Measurements from ENCODE around the gene RNF213.
"Not testable (repeated sequence)": the region's sequence is repeated elsewhere in the genome, so short reads cannot be mapped to it uniquely, and the experiment has no call there.

Gene RNF213

DNA sequence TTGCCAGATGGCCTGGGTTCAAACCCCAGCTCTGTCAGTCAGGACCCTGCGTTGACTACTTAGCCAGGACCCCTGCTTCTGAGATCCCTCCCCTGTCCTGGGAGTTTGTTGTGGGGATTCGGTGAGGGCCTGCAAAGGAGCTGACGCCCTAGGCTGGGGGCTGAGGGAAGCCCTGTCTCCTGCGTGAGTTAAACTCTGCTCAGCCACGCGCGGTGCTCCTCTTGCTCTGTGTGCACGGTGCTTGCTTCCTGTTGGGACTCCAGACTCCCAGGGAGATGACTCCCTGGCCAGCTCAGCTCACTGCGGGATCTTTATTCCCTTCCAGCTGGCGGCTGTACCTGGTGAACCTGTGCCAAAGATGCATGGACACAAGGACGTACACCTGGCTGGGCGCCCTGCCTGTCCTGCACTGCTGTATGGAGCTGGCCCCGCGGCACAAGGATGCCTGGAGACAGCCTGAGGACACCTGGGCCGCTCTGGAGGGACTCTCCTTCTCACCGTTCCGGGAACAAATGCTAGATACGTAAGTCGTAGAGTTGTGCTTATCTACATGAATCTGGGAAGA lies 37.4 kb downstream of the RNF213 start:
- DNase-seq = no peak

DNA sequence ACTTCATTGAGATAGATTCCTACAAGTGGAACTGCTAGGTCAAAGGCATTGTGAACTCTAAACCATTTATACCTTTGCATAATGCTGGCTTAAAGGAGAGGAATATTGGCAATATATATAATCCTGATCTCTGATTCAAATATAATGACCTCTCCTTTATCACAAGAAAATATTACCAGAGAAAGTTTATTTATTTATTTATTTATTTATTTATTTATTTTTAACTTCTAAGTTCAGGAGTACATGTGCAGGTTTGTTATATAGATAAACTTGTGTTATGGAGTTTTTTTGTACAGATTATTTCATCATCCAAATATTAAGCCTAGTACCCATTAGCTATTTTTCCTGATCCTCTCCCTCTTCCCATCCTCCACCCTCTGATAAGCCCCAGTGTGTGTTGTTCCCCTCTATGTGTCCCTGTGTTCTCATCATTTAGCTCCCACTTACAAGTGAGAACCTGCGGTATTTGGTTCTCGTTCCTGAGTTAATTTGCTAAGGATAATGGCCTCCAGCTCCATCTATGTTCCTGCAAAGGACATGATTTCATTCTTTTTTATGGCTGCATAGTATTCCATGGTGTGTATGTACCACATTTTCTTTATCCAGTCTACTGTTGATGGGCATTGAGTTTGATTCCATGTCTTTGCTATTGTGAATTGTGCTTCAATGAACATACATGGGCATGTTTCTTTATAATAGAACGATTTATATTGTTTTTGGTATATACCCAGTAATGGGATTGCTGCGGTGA lies 38.9 kb downstream of the RNF213 start:
- DNase-seq = not testable (repeated sequence)

DNA sequence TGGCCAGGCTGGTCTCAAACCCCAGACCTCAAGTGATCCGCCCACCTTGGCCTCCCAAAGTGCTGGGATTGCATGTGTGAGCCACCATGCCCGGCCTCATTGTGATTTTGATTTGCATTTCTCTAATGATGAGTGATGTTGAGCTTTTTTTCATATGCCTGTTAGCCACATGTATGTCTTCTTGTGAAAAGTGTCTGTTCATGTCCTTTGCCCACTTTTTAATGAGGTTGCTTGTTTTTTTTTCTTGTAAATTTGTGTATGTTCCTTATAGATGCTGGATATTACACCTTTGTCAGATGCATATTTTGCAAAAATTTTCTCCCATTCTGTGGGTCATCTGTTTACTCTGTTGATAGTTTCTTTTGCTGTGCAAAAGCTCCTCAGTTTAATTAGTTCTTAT lies 40.1 kb downstream of the RNF213 start:
- DNase-seq = not testable (repeated sequence)

DNA sequence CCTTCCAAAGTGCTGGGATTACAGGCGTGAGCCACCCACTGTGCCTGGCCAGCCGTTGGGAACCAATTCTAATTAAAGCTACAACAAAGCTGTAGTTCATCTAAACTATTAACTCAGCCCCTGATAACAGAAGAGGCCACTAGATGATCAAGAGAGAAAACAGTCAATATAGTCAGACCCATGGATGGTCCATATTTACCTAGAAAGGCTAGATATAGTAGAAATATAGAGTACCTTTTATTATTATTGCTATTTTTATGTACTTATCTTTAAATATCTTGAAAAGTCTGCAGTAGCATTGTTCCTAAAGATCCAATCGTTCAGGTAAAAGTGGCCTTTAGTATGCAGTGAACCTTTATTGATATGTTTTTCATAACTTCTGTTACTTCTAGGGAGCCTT lies 43.2 kb downstream of the RNF213 start:
- no peak for DNase-seq

DNA sequence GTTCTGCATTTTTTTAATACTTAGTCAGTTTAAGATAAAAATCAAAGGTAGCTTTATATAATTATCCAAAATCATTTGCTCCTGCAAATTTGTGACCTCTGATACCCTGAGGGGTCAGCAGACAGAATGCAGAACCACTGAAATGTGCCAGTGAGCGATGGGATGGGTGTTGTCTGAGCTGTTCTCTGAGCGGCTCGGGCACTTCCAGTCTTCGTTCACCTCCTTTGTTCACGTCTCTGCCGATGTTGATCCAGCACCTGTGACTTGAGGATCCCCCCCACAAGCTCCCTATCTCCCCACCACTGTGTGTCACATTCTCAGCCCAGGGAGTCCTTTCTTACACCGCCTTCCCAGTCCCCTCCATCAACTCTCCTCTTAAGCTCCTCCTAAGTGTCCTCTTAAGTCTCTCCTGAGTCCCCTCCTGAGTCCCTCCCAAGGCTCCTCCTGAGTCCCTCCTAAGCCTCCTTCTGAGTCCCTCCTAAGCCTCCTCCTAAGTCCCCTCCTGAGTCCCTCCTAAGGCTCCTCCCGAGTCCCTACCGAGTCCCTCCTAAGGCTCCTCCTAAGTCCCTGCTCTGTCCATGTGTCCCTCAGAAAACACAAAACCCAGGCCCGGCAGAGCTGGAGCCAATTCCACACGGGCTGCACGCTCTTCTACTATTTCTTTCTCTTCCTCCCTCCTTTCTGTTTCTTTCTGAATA lies 47.5 kb downstream of the RNF213 start:
- DNase-seq = no peak

DNA sequence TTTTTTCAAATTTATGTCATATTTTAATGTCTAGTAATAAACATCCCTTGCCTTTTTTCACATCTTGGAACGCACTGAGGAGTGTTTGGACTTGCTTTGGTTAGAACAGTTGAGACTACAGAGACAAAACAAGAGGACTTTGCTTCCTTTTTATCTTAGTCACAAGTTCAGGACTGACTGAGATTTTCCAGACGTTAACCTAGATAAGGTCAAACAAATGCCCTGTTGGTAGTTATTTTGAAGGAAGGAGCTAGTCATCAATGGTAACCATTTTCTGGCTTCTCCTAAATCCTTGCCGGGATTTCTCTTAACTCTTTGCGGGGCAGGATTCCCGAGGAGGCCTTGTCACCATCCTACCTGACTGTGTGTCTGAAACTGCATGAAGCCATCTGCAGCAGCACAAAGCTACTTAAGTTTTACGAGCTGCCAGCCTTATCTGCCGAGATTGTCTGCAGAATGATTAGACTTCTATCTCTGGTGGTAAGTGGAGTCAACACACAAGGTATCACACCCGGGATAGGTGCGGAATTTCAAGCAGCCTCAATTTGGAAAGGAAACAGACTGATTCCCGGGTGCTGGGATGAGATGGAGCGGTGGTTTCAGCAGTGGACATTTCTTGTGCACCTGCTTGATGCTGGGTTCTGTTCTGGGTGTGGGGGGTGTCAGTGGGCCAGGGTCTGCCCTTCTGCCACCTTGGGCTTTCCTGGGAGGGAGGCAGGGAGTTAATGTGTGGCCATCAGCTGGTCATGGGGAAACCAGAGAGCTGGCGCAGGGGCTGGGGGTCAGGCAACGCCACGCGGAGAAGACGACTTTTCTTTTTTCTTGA lies 48.3 kb downstream of the RNF213 start:
- DNase-seq = no peak

DNA sequence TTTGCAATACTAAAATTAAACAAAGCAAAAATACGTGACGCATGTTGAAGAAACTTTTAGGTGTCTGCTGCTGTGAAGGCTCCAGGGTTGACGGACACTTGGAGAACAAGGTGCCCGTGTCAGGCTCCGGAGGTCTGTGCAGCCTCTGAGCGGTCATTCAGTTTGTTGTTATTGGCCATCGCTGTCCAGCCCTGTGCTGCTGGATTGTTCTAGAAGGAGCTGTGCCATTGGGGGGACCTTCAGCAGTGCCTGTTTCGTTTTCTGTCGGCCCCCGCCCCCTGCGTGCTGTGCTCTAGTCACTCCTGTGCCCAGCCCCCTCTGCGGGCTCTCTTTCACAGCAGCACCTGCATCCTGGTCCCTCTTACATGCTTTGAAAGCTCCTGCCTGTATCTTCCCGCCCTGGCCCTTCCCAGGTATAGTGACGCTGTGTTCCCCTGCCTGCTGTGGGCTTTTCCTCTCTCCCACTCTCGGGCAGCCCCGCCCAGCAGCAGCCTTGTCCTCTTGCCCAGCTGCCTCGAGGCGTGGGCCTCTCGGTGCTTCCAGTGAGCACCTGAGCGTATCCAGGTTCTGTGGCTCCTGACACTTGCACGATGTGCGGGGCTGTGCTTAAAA lies 50.7 kb downstream of the RNF213 start:
- no peak for DNase-seq

DNA sequence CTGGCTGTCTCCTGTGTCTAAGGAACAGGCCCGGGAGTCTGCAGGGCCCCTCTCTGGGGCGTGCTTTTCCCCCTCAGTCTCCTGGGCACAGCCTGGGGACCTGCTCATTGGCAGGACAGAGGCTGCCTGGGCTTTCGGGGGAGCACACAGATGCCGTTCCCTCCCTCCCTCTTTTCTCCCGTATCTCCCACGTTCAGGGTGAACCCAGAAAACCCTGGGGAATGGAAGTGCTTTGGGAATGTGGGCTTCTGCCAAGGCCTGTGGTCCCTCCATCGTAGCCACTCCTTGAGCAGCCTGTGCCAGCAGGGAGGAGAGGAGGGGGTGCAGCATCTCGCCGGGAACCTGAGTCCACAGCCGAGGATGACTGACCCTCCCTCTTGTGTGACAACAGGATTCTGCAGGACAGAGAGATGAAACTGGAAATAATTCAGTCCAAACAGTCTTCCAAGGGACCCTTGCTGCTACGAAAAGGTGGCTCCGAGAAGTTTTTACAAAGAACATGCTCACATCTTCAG lies 52.0 kb downstream of the RNF213 start:
- DNase-seq = no peak

DNA sequence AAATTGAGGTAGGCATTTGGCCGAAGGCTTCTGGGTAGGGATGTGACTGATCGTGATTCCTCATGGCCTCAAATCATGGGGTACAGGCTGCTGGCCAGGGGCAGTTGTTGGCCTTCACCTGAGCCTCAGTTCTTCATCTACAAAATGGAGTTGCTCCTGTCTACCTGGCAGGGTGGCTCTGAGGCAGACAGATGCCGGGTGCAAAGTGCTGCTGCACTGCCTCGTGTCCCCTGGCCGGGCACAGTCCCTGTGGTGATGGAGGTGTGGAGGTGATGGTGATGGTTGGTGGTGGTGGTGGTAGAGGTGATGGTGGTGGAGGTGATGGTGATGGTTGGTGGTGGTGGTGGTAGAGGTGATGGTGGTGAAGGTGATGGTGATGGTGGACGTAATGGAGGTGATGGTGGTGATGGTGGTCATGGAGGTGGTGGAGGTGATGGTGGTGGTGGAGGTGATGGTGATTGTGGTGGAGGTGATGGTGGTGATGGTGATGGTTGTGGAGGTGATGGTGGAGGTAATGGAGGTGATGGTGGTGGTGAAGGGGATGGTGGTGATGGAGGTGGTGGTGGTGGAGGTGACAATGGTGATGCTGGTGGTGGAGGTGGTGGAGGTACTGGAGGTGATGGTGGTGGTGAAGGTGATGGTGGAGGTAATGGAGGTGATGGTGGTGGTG lies 52.6 kb downstream of the RNF213 start:
- DNase-seq = no peak

DNA sequence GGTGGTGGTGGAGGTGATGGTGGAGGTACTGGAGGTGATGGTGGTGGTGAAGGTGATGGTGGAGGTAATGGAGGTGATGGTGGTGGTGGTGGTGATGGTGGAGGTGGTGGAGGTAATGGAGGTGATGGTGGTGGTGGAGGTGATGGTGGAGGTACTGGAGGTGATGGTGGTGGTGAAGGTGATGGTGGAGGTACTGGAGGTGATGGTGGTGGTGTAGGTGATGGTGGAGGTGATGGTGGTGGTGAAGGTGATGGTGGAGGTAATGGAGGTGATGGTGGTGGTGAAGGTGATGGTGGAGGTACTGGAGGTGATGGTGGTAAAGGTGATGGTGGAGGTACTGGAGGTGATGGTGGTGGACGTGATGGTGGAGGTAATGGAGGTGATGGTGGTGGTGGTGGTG lies 53.3 kb downstream of the RNF213 start:
- DNase-seq = not testable (repeated sequence)

DNA sequence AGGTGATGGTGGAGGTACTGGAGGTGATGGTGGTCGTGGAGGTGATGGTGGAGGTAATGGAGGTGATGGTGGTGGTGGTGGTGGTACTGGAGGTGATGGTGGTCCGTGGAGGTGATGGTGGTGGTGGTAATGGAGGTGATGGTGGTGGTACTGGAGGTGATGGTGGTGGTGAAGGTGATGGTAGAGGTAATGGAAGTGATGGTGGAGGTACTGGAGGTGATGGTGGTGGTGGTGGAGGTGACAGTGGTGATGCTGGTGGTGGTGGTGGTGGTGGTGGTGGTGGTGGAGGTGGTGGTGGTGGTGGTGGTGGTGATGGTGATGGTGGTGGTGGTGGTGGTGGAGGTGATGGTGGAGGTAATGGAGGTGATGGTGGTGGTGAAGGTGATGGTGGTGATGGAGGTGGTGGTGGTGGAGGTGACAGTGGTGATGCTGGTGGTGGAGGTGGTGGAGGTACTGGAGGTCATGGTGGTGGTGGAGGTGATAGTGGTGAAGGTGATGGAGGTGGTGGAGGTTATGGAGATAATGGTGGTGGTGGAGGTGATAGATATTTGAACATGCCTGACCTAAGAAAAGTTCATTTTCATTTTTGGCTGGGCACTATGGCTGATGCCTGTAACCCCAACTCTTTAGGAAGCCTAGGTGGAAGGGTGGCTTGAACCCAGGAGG lies 55.0 kb downstream of the RNF213 start:
- no peak for DNase-seq

DNA sequence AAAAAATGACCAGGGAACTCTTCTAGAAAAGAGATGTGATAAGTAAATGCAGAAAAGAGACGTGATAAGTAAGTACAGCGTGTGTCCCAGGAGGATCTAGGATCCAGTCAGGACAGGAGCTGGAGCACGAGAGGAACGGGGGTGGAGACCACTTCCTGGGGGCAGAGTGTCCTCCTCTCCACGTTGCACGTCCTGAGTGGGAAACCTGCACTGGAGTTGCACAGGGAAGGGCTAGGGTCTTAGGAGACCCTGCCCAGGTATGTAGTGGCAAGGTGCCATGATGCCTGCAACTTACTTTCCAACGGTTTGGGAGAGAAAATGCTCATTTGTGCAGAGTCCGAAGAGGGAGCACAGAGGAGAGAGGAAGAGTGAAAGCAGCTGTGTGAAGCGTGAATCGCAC lies 55.8 kb downstream of the RNF213 start:
- DNase-seq = no peak

DNA sequence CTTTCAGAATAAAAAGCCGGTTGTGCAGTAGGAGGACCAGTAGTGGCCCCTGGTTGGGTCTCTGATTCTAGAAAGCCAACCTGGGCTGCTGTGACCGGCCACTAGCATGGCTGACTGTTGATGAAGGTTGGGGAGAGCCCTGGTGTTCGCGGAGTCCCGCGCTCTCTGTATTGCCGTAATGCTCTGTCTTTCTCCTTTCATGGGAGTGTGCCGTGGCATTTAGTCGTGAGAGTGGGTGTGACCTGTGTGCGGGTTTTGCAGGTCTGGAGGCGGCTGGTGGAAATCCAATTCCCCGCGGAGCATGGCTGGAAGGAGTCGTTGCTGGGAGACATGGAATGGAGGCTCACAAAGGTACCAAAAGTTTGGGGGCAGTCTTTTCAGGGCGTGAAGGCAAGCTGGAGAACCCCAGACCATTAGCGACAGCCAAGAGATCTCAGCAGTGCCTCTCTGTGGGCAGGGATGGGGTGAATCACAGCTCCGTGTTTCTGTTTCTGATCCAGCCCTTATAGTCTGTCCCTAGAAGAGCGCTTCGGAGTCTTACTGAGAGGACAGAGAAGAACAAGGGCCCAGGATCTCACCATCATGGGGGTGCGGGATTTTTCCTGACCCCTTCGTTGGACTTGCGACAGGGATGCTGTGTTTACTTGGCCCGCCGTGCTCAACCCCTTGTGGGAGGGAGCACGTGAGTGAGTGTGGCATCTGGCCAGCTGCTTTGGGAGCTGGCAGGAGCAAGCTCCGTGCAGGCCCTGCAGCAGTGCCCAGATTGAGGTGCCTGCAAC lies 56.5 kb downstream of the RNF213 start:
- no peak for DNase-seq

DNA sequence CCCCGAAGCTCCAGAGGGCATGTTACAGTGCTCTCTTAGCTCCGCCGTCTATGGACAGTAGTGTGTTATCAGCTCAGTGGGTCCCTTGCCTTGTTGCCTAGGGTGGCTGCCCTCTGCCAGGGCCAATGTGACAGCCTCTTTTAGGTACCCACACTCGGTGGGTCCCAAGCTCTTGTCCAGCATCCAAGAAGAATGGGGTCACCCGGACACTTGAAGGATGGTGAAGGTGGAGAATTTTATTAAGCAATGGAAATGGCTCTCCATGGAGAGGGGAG lies 57.0 kb downstream of the RNF213 start:
- DNase-seq = no peak

DNA sequence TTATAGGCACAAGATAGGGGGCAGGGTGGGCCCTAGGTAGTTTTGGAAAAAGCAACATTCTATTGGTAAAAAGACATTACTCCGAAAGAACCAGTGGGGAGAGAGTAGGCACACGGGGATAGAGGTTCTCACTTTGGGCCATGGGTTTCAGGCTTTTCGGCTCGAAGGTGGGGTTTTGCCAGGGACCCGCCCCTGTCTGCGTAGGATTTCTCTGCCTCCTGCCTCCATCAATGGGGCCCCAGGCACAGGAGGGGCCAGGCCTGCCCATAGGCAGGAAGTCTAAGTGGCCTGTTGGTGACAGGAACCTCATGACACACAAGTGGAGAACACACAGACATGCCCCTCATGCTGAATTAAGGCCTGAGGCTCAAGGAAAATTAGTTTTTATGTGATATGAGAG lies 57.5 kb downstream of the RNF213 start:
- DNase-seq = no peak

DNA sequence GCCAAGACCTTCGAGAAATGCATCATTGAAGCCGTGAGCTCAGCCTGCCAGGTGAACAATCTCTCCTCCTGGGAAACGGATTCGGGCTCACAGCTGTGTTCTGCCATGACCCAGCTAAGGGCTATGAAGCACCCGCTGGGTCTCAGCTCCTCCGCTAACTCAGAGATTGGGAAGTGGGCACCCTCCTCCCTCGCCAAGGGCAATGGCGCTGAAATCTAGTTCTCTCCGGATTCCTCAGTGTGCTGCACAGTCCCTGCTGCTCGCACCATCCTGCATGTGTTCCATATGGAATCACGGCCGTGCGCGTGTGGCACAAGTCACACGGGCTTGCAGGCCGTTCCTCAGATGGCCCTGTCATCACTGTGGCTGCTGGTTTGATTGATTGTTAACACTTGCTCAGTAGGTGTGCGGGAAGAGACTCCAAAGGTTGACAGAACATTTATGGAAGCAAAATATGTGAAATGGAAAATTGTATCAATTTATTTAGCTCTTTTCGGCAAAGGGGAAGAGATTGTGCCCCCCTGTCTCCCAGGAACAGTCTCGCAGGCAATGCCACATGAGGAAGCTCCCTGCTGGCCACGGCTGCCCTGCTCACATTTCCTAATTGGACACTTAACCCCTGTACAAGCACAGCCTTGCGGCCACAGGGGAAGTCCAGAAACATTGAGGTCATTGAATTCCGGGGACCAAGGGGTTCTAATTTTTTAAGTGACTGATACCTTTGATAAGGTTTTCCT lies 58.8 kb downstream of the RNF213 start:
- DNase-seq = no peak

DNA sequence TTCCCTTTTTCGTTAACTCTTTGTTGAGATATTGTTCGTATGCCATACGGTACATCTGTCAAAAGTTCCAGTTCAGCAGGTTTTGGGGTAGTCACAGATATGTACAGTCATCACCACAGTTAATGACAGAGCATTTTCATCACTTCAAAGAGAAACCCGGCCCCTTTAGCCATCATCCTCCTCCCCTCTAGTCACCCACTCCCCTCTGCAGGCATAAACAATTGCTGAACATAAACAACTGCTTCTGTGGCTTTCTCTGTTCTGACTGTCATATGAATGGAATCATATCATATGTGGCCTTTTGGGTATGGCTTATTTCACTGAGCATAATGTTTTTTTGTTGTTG lies 59.3 kb downstream of the RNF213 start:
- DNase-seq = no peak

DNA sequence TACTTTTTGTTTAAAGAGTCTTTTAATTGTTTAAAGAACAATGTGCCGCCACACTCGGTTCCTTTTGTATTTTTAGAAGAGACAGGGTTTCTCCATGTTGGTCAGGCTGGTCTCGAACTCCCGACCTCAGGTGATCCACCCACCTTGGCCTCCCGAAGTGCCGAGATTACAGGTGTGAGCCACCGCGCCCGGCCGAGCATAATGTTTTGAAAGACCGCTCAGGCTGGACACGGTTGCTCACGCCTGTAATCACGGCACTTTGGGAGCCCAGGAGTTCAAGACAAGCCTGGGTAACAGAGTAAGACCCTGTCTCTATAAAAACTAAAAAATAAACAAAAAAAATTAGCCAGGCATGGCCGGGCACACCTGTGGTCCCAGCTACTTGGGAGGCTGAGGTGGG lies 59.8 kb downstream of the RNF213 start:
- DNase-seq = no peak

DNA sequence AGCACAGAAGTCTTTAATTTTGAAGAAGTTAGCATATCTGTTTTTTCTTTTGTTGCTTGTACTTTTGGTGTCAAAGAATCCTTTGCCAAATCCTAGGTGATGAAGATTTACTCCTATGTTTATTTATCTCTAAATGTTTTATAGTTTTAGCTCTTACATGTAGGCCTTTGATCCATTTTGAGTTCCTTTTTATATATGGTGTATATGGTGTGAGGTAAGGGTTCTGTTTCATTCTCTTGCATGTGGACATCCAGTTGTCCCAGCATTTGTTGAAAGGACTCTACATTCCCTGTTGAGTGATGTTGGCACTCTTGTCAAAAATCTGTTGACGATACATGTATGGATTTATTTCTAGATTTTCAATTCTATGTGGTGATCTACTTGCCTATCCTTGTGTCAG lies 62.2 kb downstream of the RNF213 start:
- no peak for DNase-seq

DNA sequence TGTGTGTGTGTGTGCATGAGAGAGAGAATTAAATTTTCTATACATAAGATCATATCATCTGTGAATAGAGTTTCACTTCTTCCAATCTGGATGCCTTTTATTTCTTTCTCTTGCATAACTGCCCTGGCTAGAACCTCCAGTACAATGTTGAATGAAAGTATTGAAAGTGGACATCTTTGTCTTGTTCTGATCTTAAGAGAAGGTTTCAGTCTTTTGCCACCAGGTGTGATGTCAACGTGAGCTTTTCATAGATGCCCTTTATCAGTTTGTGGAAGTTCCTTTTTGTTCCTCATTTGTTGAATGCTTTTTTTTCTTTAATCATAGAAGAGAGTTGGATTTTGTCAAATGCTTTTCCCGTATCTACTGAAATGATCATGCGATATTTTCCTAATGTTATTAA lies 63.3 kb downstream of the RNF213 start:
- DNase-seq = no peak

All from right hindlimb (tissue), 1 donor.